Hepatocyte (in vitro differentiated cells): Measurements from ENCODE around the gene CTNNA3.

Source experiments
- EZH2 ChIP-seq: fragments of 200-600 bp; sonication (generic); IDR thresholded peaks from 2 replicates; pipeline ENCODE4 v1.6.1; 2016; ENCODE audit warnings: antibody characterized with exemption, mild to moderate bottlenecking, borderline replicate concordance
- TF ChIP-seq, protein P1 (sequence below): fragments of 200-600 bp; sonication (generic); IDR thresholded peaks from 2 replicates; pipeline ENCODE4 v1.5.1; 2016; ENCODE audit warnings: antibody characterized with exemption, mild to moderate bottlenecking; ENCODE audit not compliant: poor library complexity

DNA sequence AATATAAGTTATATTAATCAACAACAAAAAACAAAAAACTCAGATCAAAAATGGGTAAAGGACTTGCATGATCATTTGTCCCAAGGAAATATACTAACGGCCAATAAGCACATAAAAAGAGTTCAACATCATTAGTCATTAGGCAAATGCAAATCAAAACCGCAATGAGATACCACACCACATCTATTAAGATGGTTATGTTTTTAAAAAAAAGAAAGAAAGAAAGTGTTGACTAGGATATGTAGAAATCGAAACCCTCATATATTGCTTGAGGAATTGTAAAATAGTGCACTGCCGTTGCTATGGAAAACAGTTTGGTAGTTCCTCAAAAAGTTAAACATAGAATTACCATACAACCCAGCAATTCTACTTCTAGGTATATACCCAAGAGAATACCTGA, 39.4 kb upstream of the CTNNA3 start:
- TF ChIP-seq, protein P1, sequence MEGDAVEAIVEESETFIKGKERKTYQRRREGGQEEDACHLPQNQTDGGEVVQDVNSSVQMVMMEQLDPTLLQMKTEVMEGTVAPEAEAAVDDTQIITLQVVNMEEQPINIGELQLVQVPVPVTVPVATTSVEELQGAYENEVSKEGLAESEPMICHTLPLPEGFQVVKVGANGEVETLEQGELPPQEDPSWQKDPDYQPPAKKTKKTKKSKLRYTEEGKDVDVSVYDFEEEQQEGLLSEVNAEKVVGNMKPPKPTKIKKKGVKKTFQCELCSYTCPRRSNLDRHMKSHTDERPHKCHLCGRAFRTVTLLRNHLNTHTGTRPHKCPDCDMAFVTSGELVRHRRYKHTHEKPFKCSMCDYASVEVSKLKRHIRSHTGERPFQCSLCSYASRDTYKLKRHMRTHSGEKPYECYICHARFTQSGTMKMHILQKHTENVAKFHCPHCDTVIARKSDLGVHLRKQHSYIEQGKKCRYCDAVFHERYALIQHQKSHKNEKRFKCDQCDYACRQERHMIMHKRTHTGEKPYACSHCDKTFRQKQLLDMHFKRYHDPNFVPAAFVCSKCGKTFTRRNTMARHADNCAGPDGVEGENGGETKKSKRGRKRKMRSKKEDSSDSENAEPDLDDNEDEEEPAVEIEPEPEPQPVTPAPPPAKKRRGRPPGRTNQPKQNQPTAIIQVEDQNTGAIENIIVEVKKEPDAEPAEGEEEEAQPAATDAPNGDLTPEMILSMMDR = no peak
- TF ChIP-seq EZH2 = no peak
